HepG2 (cell line): Measurements from ENCODE around the gene OVCA2. TPM values are rescaled to one million over a fixed set of nuclear protein-coding genes. Genes with fewer than 3 reads are reported as not detected.

Source experiments
- ARID5B ChIP-seq: IDR thresholded peaks from 2 replicates; pipeline ENCODE4 v1.4.0; 2020; ENCODE audit warnings: mild to moderate bottlenecking, missing genetic modification reagents
- ATF7-NPFF ChIP-seq: sonication (generic); formaldehyde crosslinking; IDR thresholded peaks from 2 replicates; pipeline ENCODE4 v1.8.1; 2023; ENCODE audit warnings: mild to moderate bottlenecking, low read depth, missing genetic modification reagents, moderate library complexity
- CTCF ChIP-seq: sonication (generic); formaldehyde crosslinking; IDR thresholded peaks from 2 replicates; pipeline ENCODE4 v1.5.0; 2020; ENCODE audit warnings: mild to moderate bottlenecking, missing genetic modification reagents, moderate library complexity
- GZF1 ChIP-seq: sonication (generic); formaldehyde crosslinking; IDR thresholded peaks from 2 replicates; pipeline ENCODE4 v1.5.1; 2020; ENCODE audit warnings: mild to moderate bottlenecking, missing genetic modification reagents
- HIVEP1 ChIP-seq: sonication (generic); formaldehyde crosslinking; IDR thresholded peaks from 2 replicates; pipeline ENCODE4 v1.4.0; 2020; ENCODE audit warnings: mild to moderate bottlenecking, missing genetic modification reagents
- HOXA7 ChIP-seq: sonication (generic); formaldehyde crosslinking; IDR thresholded peaks from 2 replicates; pipeline ENCODE4 v1.8.1; 2022; ENCODE audit warnings: mild to moderate bottlenecking, missing genetic modification reagents, moderate library complexity
- NR1H2 ChIP-seq: sonication (generic); formaldehyde crosslinking; IDR thresholded peaks from 2 replicates; pipeline ENCODE4 v1.8.1; 2022; ENCODE audit warnings: low read depth, missing genetic modification reagents, borderline replicate concordance
- PAF1 ChIP-seq: IDR thresholded peaks from 2 replicates; pipeline ENCODE4 v1.6.1; 2016; ENCODE audit warnings: missing genetic modification reagents, missing compliant biosample characterization
- SETDB1 ChIP-seq: sonication (generic); formaldehyde crosslinking; IDR thresholded peaks from 2 replicates; pipeline ENCODE4 v1.5.1; 2020; ENCODE audit warnings: missing genetic modification reagents, mild to moderate bottlenecking, borderline replicate concordance
- ZNF282 ChIP-seq: fragments of 450-650 bp; IDR thresholded peaks from 2 replicates; pipeline ENCODE4 v1.6.1; 2018; ENCODE audit not compliant: partially characterized antibody
- ZNF343 ChIP-seq: sonication (generic); formaldehyde crosslinking; IDR thresholded peaks from 2 replicates; pipeline ENCODE4 v1.4.0; 2020; ENCODE audit warnings: mild to moderate bottlenecking, missing genetic modification reagents
- ZNF674 ChIP-seq: sonication (generic); formaldehyde crosslinking; IDR thresholded peaks from 2 replicates; pipeline ENCODE4 v1.5.0; 2020; ENCODE audit warnings: low read depth, mild to moderate bottlenecking, missing genetic modification reagents
- ZNF781 ChIP-seq: sonication (generic); formaldehyde crosslinking; IDR thresholded peaks from 2 replicates; pipeline ENCODE4 v1.5.1; 2020; ENCODE audit warnings: borderline replicate concordance, mild to moderate bottlenecking, missing genetic modification reagents; ENCODE audit errors: not compliant biosample characterization
- polyA plus RNA-seq, 8 experiments: library from polyadenylated mRNA; depleted of rRNA in 3 of 8; stranded (reverse) in 7 of 8; unstranded in 1 of 8; fragments of >200 nt; fragmentation: Illumina TruSeq in 4 of 8; extraction: Trizol in 4 of 8; gene quantifications; 2 replicates each; pipeline versions ENCODE4 v1.2.1 to v1.2.3, GENCODE V29; 2011 to 2016; ENCODE audit warnings: low read depth in 4 of 8, missing spikeins in 1 of 8, mixed read lengths in 1 of 8; ENCODE audit not compliant: insufficient read depth in 1 of 8
- total RNA-seq, 5 experiments: library from RNA; depleted of rRNA; stranded (reverse); fragments of >200 nt; fragmentation: Illumina TruSeq; extraction: Trizol; gene quantifications; 2 replicates each; pipeline ENCODE4 v1.2.3, GENCODE V29; 2016; ENCODE audit warnings: low read depth in 1 of 5
- TF ChIP-seq, protein P1 (sequence below), 2 experiments: sonication (generic) in 1 of 2; formaldehyde crosslinking in 1 of 2; IDR thresholded peaks; 2 replicates each; pipeline versions ENCODE4 v1.6.1 to v1.9.0; 2014 to 2022; ENCODE audit warnings: antibody characterized with exemption in 1 of 2, borderline replicate concordance in 1 of 2, inconsistent platforms in 1 of 2, low read depth in 1 of 2, missing genetic modification reagents in 1 of 2
- TF ChIP-seq, protein P2 (sequence below): fragments of 450-650 bp; IDR thresholded peaks from 2 replicates; pipeline ENCODE4 v1.6.1; 2016

Gene OVCA2
- total and polyA plus RNA-seq, 2 of the 13 experiments (the other 11 are each of a cell fraction or from before 2014, with no cell fraction given) = 23.7 to 28.2 TPM

- TF ChIP-seq ZNF781 (CRISPR knock-in tag) = no peak
- TF ChIP-seq, protein P1, sequence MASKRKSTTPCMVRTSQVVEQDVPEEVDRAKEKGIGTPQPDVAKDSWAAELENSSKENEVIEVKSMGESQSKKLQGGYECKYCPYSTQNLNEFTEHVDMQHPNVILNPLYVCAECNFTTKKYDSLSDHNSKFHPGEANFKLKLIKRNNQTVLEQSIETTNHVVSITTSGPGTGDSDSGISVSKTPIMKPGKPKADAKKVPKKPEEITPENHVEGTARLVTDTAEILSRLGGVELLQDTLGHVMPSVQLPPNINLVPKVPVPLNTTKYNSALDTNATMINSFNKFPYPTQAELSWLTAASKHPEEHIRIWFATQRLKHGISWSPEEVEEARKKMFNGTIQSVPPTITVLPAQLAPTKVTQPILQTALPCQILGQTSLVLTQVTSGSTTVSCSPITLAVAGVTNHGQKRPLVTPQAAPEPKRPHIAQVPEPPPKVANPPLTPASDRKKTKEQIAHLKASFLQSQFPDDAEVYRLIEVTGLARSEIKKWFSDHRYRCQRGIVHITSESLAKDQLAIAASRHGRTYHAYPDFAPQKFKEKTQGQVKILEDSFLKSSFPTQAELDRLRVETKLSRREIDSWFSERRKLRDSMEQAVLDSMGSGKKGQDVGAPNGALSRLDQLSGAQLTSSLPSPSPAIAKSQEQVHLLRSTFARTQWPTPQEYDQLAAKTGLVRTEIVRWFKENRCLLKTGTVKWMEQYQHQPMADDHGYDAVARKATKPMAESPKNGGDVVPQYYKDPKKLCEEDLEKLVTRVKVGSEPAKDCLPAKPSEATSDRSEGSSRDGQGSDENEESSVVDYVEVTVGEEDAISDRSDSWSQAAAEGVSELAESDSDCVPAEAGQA (IDR thresholded peaks at IDR 0.05; ENCODE audit: low read depth) = no peak
- TF ChIP-seq, protein P1 (CRISPR knock-in tag; IDR thresholded peaks at IDR 0.05; ENCODE audit: borderline replicate concordance) = no peak
- no peak for TF ChIP-seq NR1H2
- no peak for TF ChIP-seq PAF1 (CRISPR knock-in tag)
- TF ChIP-seq GZF1 (CRISPR knock-in tag) = no peak
- no peak for TF ChIP-seq ZNF282
- no peak for TF ChIP-seq HIVEP1 (CRISPR knock-in tag)
- no peak for TF ChIP-seq ATF7-NPFF (CRISPR knock-in tag)
- no peak for TF ChIP-seq ZNF343
- TF ChIP-seq CTCF (CRISPR knock-in tag) = peak; percentile 45
- TF ChIP-seq, protein P2, sequence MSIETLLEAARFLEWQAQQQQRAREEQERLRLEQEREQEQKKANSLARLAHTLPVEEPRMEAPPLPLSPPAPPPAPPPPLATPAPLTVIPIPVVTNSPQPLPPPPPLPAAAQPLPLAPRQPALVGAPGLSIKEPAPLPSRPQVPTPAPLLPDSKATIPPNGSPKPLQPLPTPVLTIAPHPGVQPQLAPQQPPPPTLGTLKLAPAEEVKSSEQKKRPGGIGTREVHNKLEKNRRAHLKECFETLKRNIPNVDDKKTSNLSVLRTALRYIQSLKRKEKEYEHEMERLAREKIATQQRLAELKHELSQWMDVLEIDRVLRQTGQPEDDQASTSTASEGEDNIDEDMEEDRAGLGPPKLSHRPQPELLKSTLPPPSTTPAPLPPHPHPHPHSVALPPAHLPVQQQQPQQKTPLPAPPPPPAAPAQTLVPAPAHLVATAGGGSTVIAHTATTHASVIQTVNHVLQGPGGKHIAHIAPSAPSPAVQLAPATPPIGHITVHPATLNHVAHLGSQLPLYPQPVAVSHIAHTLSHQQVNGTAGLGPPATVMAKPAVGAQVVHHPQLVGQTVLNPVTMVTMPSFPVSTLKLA = no peak
- no peak for TF ChIP-seq ZNF674 (CRISPR knock-in tag)
- TF ChIP-seq SETDB1 (CRISPR knock-in tag) = no peak
- TF ChIP-seq ARID5B (CRISPR knock-in tag) = no peak
- no peak for TF ChIP-seq HOXA7 (CRISPR knock-in tag)
Observed at GRCh38 chr17:2064980-2065785, 23.4 kb downstream of the OVCA2 start (continued).
